ENCODE measurements around the gene IFNG-AS1.

The IFNG-AS1 gene

GRCh38 chr12:67943141-67943892, 45.9 kb upstream of the IFNG-AS1 start:
- no CpG with 5 or more reads among the region's 5 CpGs for WGBS (ENCODE audit: extremely low coverage, insufficient coverage, insufficient read length)
- H3K9ac ChIP-seq (ENCODE audit: low read length): no peak overlapping the region
- no peak overlapping the region for H4K91ac ChIP-seq (ENCODE audit: low read depth, low read length)
- DNase-seq: peak; percentile 53 to 87
- no peak overlapping the region for H4K8ac ChIP-seq (ENCODE audit: low read depth, low read length)
- H2BK120ac ChIP-seq (ENCODE audit: insufficient read depth, low read length, poor library complexity): no peak overlapping the region
- no peak overlapping the region for H3K18ac ChIP-seq (ENCODE audit: low read length)
- H3K4me2 ChIP-seq (ENCODE audit: low read length): no peak overlapping the region
- no peak overlapping the region for H3K27ac ChIP-seq (ENCODE audit: low read depth, low read length)
- H4K12ac ChIP-seq (ENCODE audit: low read depth, low read length): no peak overlapping the region
- no peak overlapping the region for H3K14ac ChIP-seq (ENCODE audit: low read length)
- no peak overlapping the region for H2BK12ac ChIP-seq (ENCODE audit: low read length)
- H3K23ac ChIP-seq (ENCODE audit: low read length): no peak overlapping the region
- no peaks in the 10 kb centered on the region for H3K4me1 ChIP-seq (ENCODE audit: control insufficient read depth in 1 of 2, insufficient read depth in 2 of 2, low read length in 2 of 2)
- no peaks in the 10 kb centered on the region for H3K36me3 ChIP-seq (ENCODE audit: control insufficient read depth in 1 of 2, insufficient read depth in 2 of 2, low read length in 2 of 2)
- no peak overlapping the region for H2AK5ac ChIP-seq (ENCODE audit: low read length)
- no peak overlapping the region for H3K4ac ChIP-seq (ENCODE audit: low read depth, low read length)
- H3K4me3 ChIP-seq (ENCODE audit: low read depth, low read length): no peak overlapping the region
- H3K9me3 ChIP-seq (ENCODE audit: insufficient read depth, low read depth, low read length): no peaks in the 10 kb centered on the region
- no peak overlapping the region for H2AFZ ChIP-seq (ENCODE audit: insufficient read depth, low read length, poor library complexity)
- H3K79me1 ChIP-seq (ENCODE audit: low read length): peaks cover 2% of the 10 kb centered on the region
- H3K27me3 ChIP-seq (ENCODE audit: insufficient read depth, low read length): no peaks in the 10 kb centered on the region
- H2BK5ac ChIP-seq (ENCODE audit: low read depth, low read length, poor library complexity): no peak overlapping the region
- no peaks in the 10 kb centered on the region for H3K79me2 ChIP-seq (ENCODE audit: control insufficient read depth, insufficient read depth, low read length, poor library complexity)

- Histone ChIP-seq H3K4ac (ENCODE audit: low read depth, low read length) (no peak overlapping the region), H3K27me3 (ENCODE audit: insufficient read depth, low read length) (no peaks in the 10 kb centered on the region), H4K8ac (ENCODE audit: low read depth, low read length) (no peak overlapping the region), H4K12ac (ENCODE audit: low read depth, low read length) (no peak overlapping the region), H3K14ac (ENCODE audit: low read length) (no peak overlapping the region), H3K9me3 (ENCODE audit: insufficient read depth, low read depth, low read length) (no peaks in the 10 kb centered on the region), H4K91ac (ENCODE audit: low read depth, low read length) (no peak overlapping the region), H3K9ac (ENCODE audit: low read length) (no peak overlapping the region), H3K79me2 (ENCODE audit: control insufficient read depth, insufficient read depth, low read length, poor library complexity) (no peaks in the 10 kb centered on the region), H3K27ac (ENCODE audit: low read depth, low read length) (no peak overlapping the region), H2BK120ac (ENCODE audit: insufficient read depth, low read length, poor library complexity) (no peak overlapping the region), H2AK5ac (ENCODE audit: low read length) (no peak overlapping the region), H3K79me1 (ENCODE audit: low read length) (peaks cover 2% of the 10 kb centered on the region), H3K4me1 (ENCODE audit: control insufficient read depth in 1 of 2, insufficient read depth in 2 of 2, low read length in 2 of 2) (no peaks in the 10 kb centered on the region), H3K4me2 (ENCODE audit: low read length) (no peak overlapping the region), H2AFZ (ENCODE audit: insufficient read depth, low read length, poor library complexity) (no peak overlapping the region), H3K23ac (ENCODE audit: low read length) (no peak overlapping the region), H3K18ac (ENCODE audit: low read length) (no peak overlapping the region), H3K4me3 (ENCODE audit: low read depth, low read length) (no peak overlapping the region), H2BK12ac (ENCODE audit: low read length) (no peak overlapping the region), H3K36me3 (ENCODE audit: control insufficient read depth in 1 of 2, insufficient read depth in 2 of 2, low read length in 2 of 2) (no peaks in the 10 kb centered on the region), H2BK5ac (ENCODE audit: low read depth, low read length, poor library complexity) (no peak overlapping the region)
- no CpG with 5 or more reads among the region's 5 CpGs for WGBS (ENCODE audit: extremely low coverage, insufficient coverage, insufficient read length)
- no peak for DNase-seq
Observed at GRCh38 chr12:67944093-67944492, 45.2 kb upstream of the IFNG-AS1 start.

GRCh38 chr12:67952787-67953186, 36.5 kb upstream of the IFNG-AS1 start:
- H3K23ac ChIP-seq (ENCODE audit: low read length): no peak overlapping the region
- no peak overlapping the region for H3K27ac ChIP-seq (ENCODE audit: low read depth, low read length)
- H2BK120ac ChIP-seq (ENCODE audit: insufficient read depth, low read length, poor library complexity): no peak overlapping the region
- H4K8ac ChIP-seq (ENCODE audit: low read depth, low read length): no peak overlapping the region
- H3K9me3 ChIP-seq (ENCODE audit: insufficient read depth, low read depth, low read length): no peaks in the 10 kb centered on the region
- H4K91ac ChIP-seq (ENCODE audit: low read depth, low read length): no peak overlapping the region
- H2AK5ac ChIP-seq (ENCODE audit: low read length): no peak overlapping the region
- no peak for DNase-seq
- no peak overlapping the region for H3K4ac ChIP-seq (ENCODE audit: low read depth, low read length)
- no peaks in the 10 kb centered on the region for H3K36me3 ChIP-seq (ENCODE audit: control insufficient read depth in 1 of 2, insufficient read depth in 2 of 2, low read length in 2 of 2)
- H4K12ac ChIP-seq (ENCODE audit: low read depth, low read length): no peak overlapping the region
- no peak overlapping the region for H3K4me2 ChIP-seq (ENCODE audit: low read length)
- H3K18ac ChIP-seq (ENCODE audit: low read length): no peak overlapping the region
- no peak overlapping the region for H2AFZ ChIP-seq (ENCODE audit: insufficient read depth, low read length, poor library complexity)
- no peak overlapping the region for H2BK12ac ChIP-seq (ENCODE audit: low read length)
- no peak overlapping the region for H3K4me3 ChIP-seq (ENCODE audit: low read depth, low read length)
- no peaks in the 10 kb centered on the region for H3K79me1 ChIP-seq (ENCODE audit: low read length)
- H3K9ac ChIP-seq (ENCODE audit: low read length): no peak overlapping the region
- no peak overlapping the region for H2BK5ac ChIP-seq (ENCODE audit: low read depth, low read length, poor library complexity)
- no peak overlapping the region for H3K14ac ChIP-seq (ENCODE audit: low read length)
- WGBS (ENCODE audit: extremely low coverage, insufficient coverage, insufficient read length): no CpG with 5 or more reads among the region's 2 CpGs
- no peaks in the 10 kb centered on the region for H3K27me3 ChIP-seq (ENCODE audit: insufficient read depth, low read length)
- H3K79me2 ChIP-seq (ENCODE audit: control insufficient read depth, insufficient read depth, low read length, poor library complexity): no peaks in the 10 kb centered on the region
- no peaks in the 10 kb centered on the region for H3K4me1 ChIP-seq (ENCODE audit: control insufficient read depth in 1 of 2, insufficient read depth in 2 of 2, low read length in 2 of 2)

GRCh38 chr12:67957383-67957782, 31.9 kb upstream of the IFNG-AS1 start:
- Histone ChIP-seq H3K4ac (ENCODE audit: low read depth, low read length) (no peak overlapping the region), H3K4me2 (ENCODE audit: low read length) (no peak overlapping the region), H4K12ac (ENCODE audit: low read depth, low read length) (no peak overlapping the region), H3K79me2 (ENCODE audit: control insufficient read depth, insufficient read depth, low read length, poor library complexity) (no peaks in the 10 kb centered on the region), H3K23ac (ENCODE audit: low read length) (no peak overlapping the region), H2AFZ (ENCODE audit: insufficient read depth, low read length, poor library complexity) (no peak overlapping the region), H3K9me3 (ENCODE audit: insufficient read depth, low read depth, low read length) (no peaks in the 10 kb centered on the region), H4K8ac (ENCODE audit: low read depth, low read length) (no peak overlapping the region), H3K27ac (ENCODE audit: low read depth, low read length) (no peak overlapping the region), H3K4me3 (ENCODE audit: low read depth, low read length) (no peak overlapping the region), H2BK5ac (ENCODE audit: low read depth, low read length, poor library complexity) (no peak overlapping the region), H3K27me3 (ENCODE audit: insufficient read depth, low read length) (no peaks in the 10 kb centered on the region), H2BK12ac (ENCODE audit: low read length) (no peak overlapping the region), H3K4me1 (ENCODE audit: control insufficient read depth in 1 of 2, insufficient read depth in 2 of 2, low read length in 2 of 2) (no peaks in the 10 kb centered on the region), H3K18ac (ENCODE audit: low read length) (no peak overlapping the region), H4K91ac (ENCODE audit: low read depth, low read length) (no peak overlapping the region), H3K36me3 (ENCODE audit: control insufficient read depth in 1 of 2, insufficient read depth in 2 of 2, low read length in 2 of 2) (no peaks in the 10 kb centered on the region), H3K14ac (ENCODE audit: low read length) (no peak overlapping the region), H2BK120ac (ENCODE audit: insufficient read depth, low read length, poor library complexity) (no peak overlapping the region), H3K79me1 (ENCODE audit: low read length) (no peaks in the 10 kb centered on the region), H2AK5ac (ENCODE audit: low read length) (no peak overlapping the region), H3K9ac (ENCODE audit: low read length) (no peak overlapping the region)
- no peak for DNase-seq
- WGBS (ENCODE audit: extremely low coverage, insufficient coverage, insufficient read length): no CpG with 5 or more reads among the region's 4 CpGs
